Measurements from ENCODE around the gene TPK1.

The TPK1 gene

GRCh38 chr7:144545330-144545729 lies 290.5 kb downstream of the TPK1 start:
- no peak for TF ChIP-seq JUND (IDR thresholded peaks at IDR 0.05; ENCODE audit: low read depth)

GRCh38 chr7:144534655-144535395 lies 301.0 kb downstream of the TPK1 start:
- in situ Hi-C loops (cut with HindIII; ENCODE audit: low pct_unique_long_range_greater_than_20kb, low sequenced_read_pairs), result no loop called here
- TF ChIP-seq JUND (IDR thresholded peaks at IDR 0.05; ENCODE audit: low read depth), result no peak
- no peak for DNase-seq (ENCODE audit: low read depth in 1 of 2, low spot score in 1 of 2)

More at GRCh38 chr7:144545330-144545729, 290.5 kb downstream of the TPK1 start:
- in situ Hi-C loops (cut with HindIII; ENCODE audit: low pct_unique_long_range_greater_than_20kb, low sequenced_read_pairs), result no loop called here
- no peak for DNase-seq (ENCODE audit: low read depth in 1 of 2, low spot score in 1 of 2)

- no peak for DNase-seq (ENCODE audit: low read depth in 1 of 2, low spot score in 1 of 2)
- TF ChIP-seq JUND (IDR thresholded peaks at IDR 0.05; ENCODE audit: low read depth), result no peak
- in situ Hi-C loops (cut with HindIII; ENCODE audit: low pct_unique_long_range_greater_than_20kb, low sequenced_read_pairs), result no loop called here
Observed at GRCh38 chr7:144534196-144534595, 301.7 kb downstream of the TPK1 start.

- TF ChIP-seq JUND (IDR thresholded peaks at IDR 0.05; ENCODE audit: low read depth), result no peak
- in situ Hi-C loops (cut with HindIII; ENCODE audit: low pct_unique_long_range_greater_than_20kb, low sequenced_read_pairs), result no loop called here
- no peak for DNase-seq (ENCODE audit: low read depth in 1 of 2, low spot score in 1 of 2)
Observed at GRCh38 chr7:144531181-144531580, 304.7 kb downstream of the TPK1 start.

GRCh38 chr7:144529269-144529926 lies 306.5 kb downstream of the TPK1 start:
- no peak for TF ChIP-seq JUND (IDR thresholded peaks at IDR 0.05; ENCODE audit: low read depth)
- DNase-seq (ENCODE audit: low read depth in 1 of 2, low spot score in 1 of 2), result no peak
- in situ Hi-C loops (cut with HindIII; ENCODE audit: low pct_unique_long_range_greater_than_20kb, low sequenced_read_pairs), result no loop called here

- TF ChIP-seq JUND (IDR thresholded peaks at IDR 0.05; ENCODE audit: low read depth), result no peak
- no peak for DNase-seq (ENCODE audit: low read depth in 1 of 2, low spot score in 1 of 2)
- in situ Hi-C loops (cut with HindIII; ENCODE audit: low pct_unique_long_range_greater_than_20kb, low sequenced_read_pairs), result no loop called here
Observed at GRCh38 chr7:144528536-144529045, 307.3 kb downstream of the TPK1 start.

- no peak for DNase-seq (ENCODE audit: low read depth in 1 of 2, low spot score in 1 of 2)
- in situ Hi-C loops (cut with HindIII; ENCODE audit: low pct_unique_long_range_greater_than_20kb, low sequenced_read_pairs), result no loop called here
- no peak for TF ChIP-seq JUND (IDR thresholded peaks at IDR 0.05; ENCODE audit: low read depth)
Observed at GRCh38 chr7:144527051-144527471, 308.8 kb downstream of the TPK1 start.

- in situ Hi-C loops (cut with HindIII; ENCODE audit: low pct_unique_long_range_greater_than_20kb, low sequenced_read_pairs), result no loop called here
- no peak for DNase-seq (ENCODE audit: low read depth in 1 of 2, low spot score in 1 of 2)
- TF ChIP-seq JUND (IDR thresholded peaks at IDR 0.05; ENCODE audit: low read depth), result no peak
Observed at GRCh38 chr7:144525956-144526355, 309.9 kb downstream of the TPK1 start.

GRCh38 chr7:144524271-144524670 lies 311.6 kb downstream of the TPK1 start:
- no peak for DNase-seq (ENCODE audit: low read depth in 1 of 2, low spot score in 1 of 2)
- TF ChIP-seq JUND (IDR thresholded peaks at IDR 0.05; ENCODE audit: low read depth), result no peak
- in situ Hi-C loops (cut with HindIII; ENCODE audit: low pct_unique_long_range_greater_than_20kb, low sequenced_read_pairs), result no loop called here

- no peak for TF ChIP-seq JUND (IDR thresholded peaks at IDR 0.05; ENCODE audit: low read depth)
- in situ Hi-C loops (cut with HindIII; ENCODE audit: low pct_unique_long_range_greater_than_20kb, low sequenced_read_pairs), result no loop called here
Observed at GRCh38 chr7:144523621-144524020, 312.2 kb downstream of the TPK1 start.

GRCh38 chr7:144519925-144520324 lies 315.9 kb downstream of the TPK1 start:
- TF ChIP-seq JUND (IDR thresholded peaks at IDR 0.05; ENCODE audit: low read depth), result no peak
- in situ Hi-C loops (cut with HindIII; ENCODE audit: low pct_unique_long_range_greater_than_20kb, low sequenced_read_pairs), result no loop called here
- DNase-seq (ENCODE audit: low read depth in 1 of 2, low spot score in 1 of 2), result no peak

More at GRCh38 chr7:144523621-144524020, 312.2 kb downstream of the TPK1 start:
- no peak for DNase-seq (ENCODE audit: low read depth in 1 of 2, low spot score in 1 of 2)

- no peak for TF ChIP-seq JUND (IDR thresholded peaks at IDR 0.05; ENCODE audit: low read depth)
- in situ Hi-C loops (cut with HindIII; ENCODE audit: low pct_unique_long_range_greater_than_20kb, low sequenced_read_pairs), result no loop called here
- no peak for DNase-seq (ENCODE audit: low read depth in 1 of 2, low spot score in 1 of 2)
Observed at GRCh38 chr7:144518360-144518759, 317.5 kb downstream of the TPK1 start.

GRCh38 chr7:144517749-144518148 lies 318.1 kb downstream of the TPK1 start:
- in situ Hi-C loops (cut with HindIII; ENCODE audit: low pct_unique_long_range_greater_than_20kb, low sequenced_read_pairs), result no loop called here
- DNase-seq (ENCODE audit: low read depth in 1 of 2, low spot score in 1 of 2), result no peak
- TF ChIP-seq JUND (IDR thresholded peaks at IDR 0.05; ENCODE audit: low read depth), result no peak

Data from T47D (cell line).